ENCODE data around the gene MB.
A peak's percentile ranks its signal among the peaks of the same experiment; 100 is the strongest.

The MB gene

DNA sequence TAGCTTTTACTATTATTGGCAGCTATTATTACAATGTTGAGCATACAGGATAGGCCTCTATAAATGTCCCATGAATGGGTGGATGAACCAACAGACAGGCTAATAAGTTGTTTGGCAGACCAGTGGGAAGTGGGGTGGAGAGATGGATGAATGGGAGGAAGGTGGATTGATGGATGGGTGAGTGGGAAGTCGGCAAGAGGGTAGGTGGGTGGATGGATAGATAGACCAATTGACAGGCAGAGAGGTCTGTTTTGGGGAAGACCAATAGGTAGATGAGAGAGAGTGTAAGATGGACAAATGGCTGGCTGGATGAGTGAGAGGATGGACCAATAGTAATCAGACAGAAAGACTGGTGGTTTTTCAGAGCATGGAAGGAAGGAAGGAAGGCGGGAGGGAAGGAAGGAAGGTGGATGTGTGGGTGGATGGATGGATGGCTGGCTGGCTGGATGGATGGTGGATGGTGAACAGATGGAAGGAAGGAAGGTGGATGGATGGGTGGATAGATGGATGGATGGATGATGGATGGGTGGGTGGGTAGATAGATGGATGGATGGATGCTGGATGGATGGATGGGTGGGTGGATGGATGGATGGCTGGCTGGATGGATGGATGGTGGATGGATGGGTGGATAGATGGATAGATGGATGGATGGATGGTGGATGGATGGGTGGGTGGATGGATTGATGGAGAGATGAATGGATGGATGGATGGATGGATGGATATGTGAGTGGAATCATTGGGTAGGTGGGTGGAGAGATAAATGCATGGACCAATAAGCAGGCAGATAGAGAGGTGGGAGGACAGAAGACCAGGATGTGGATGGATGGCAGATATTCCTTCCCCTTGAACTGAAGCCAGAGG, 39.1 kb downstream of the MB start:
- no peak for DNase-seq (ENCODE audit: low read depth, low spot score)

DNA sequence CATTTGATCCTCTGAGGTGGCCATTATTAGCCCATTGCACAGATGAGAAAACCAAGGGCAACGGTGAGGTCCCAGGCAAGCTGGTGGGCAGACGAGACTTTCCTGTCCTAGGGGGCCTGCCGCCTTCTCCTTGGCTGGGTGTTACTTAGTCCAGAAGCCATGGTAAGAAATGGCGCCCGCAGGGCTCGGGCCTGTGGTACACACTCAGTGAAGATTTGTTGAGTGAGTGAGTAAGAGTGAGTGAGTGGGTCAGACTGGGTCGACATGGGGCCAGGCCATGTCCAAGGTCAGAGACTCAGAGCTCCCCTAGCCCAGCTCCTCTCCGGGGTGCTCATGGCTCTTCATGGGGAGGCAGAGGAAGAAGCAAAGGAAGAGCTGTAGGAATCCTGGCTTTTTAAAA, 40.5 kb downstream of the MB start:
- DNase-seq (ENCODE audit: low read depth, low spot score): no peak

DNA sequence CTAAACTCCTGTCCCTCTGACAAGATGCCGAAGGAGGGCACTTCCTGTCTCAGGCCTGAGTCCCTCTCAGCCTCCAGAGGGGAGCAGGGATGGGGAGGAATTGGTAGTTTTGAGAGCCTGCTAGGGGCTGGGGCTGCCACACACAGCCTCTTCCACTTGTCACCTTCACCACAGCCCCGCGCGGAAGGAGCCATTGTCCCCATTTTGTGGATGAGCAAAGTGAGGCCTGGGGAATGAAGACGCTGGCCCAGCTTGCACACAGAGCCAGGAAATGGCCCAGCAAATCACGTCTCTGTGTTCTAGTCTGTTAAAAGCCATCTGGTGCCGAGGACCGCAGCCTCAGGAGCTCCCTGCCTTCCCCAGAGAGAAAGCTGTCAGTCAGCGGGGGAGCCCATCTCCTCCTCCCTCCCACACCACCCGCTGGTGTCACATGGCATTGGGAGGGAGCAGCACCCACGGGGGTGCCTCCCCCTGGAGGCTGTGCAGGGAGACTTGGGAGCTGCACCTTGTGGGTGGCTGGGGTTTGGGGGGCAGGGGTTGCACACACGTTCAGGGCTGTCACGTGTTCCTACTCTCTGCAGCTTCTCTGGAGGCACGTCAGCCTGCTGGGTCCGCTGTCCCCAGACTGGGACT, 41.9 kb downstream of the MB start:
- no peak for DNase-seq (ENCODE audit: low read depth, low spot score)

DNA sequence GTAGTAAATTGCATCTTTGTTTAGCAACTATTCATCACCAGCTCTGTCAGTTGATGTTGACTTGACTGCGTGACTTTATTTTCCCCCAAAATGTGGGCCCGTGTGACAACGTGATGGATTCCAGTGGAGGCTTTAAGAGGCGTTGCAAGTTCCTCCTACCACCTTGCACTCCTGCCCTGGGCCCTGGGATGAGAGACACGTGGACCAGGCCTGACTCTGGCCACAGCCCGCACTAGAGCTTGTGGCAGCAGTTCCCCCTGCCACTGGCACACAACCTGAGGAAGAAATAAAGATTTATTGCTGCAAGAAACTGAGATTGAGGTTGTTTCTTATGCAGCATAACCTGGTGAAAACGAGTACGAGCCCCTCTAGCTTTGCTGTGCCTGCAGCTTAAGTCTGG, 44.6 kb downstream of the MB start:
- no peak for DNase-seq (ENCODE audit: low read depth, low spot score)

DNA sequence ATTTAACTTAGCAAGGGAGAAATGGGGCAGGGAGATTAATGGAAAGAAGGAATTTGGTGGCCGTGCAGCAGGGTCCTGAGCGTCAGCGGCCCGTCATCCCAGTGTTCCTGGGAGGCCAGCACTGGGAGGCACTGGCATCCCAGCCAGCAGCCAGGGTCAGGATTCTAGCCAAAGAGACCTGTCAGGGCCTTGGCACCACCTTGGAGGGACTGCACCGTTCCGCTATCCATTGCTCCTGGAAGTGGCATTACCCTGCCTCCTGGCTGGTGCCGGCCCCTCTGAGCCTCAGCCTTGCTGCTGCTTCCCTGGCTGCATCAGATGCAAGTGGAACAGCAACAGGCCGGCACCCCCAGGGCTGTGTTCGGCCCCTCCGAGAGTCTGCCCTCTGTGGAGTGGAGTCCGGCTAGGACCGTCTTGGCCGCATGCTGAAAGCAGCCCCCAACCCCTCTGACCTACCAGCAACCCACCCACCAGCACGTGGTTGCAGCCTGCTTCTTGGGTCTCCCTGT, 46.4 kb downstream of the MB start:
- no peak for DNase-seq (ENCODE audit: low read depth, low spot score)

DNA sequence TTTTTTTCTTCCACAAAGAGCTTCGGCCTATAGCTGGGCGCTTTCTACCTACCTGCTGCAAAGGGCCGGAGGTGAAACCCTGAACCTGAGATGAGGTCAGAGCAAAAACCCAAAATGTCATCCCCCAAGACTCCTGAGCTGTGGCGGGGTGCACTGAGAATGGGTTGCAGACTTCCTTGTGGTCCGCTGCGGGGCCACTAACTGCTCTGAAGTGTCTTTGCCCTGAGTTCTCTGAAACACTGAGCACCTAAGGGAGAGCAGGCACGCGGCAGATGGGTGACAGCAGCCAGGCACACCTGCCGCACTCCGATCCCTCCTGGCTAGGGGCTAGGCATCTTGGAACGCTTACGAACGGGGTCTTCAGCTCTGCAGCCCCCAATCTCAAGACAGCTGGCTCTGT, 47.2 kb downstream of the MB start:
- DNase-seq (ENCODE audit: low read depth, low spot score): no peak

DNA sequence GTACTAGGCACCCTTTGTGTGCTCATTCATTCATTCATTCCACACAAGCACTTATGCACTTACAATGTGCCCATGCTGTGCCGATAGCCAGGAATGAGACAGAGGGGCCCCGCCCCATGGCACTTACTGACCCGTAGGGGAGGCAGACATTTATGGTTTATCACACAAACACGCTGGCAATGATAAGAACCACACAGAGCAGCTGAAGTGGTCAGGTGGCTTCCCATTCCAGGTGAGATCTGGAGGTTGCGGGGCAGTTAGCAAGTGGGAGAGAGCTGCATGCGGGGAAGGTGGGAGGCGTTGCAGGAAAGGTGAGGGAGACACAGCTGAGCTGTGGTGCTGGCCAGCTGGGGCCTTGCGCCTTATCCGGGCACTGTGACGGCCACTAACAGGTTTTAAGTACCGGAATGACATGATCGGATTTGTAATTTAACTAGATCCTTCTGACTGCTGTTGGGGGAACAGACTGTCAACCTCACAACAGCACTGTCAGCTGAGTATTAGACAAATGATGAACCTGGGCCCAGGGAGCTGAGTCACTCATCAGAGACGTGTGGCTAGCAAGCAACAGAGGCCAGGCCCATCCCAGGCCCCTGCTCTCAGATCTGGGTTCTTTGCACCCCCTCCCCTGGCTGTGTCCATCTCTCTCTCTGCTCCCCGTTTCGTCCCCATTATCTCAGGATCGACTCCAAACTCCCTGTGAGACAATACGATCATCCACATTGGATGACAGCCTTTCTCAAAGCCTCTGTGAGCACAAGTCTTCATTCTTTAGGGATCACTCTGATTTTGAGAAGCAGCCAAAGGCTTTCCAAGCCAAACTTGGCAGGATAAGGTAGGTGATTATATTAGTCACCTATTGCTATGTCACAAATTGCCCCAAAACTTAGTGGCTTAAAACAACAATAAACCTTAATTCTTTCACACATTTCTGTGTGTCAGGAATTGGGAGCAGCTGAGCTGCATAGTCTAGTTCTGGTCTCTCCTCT, 48.1 kb downstream of the MB start:
- DNase-seq (ENCODE audit: low read depth, low spot score): no peak

DNA sequence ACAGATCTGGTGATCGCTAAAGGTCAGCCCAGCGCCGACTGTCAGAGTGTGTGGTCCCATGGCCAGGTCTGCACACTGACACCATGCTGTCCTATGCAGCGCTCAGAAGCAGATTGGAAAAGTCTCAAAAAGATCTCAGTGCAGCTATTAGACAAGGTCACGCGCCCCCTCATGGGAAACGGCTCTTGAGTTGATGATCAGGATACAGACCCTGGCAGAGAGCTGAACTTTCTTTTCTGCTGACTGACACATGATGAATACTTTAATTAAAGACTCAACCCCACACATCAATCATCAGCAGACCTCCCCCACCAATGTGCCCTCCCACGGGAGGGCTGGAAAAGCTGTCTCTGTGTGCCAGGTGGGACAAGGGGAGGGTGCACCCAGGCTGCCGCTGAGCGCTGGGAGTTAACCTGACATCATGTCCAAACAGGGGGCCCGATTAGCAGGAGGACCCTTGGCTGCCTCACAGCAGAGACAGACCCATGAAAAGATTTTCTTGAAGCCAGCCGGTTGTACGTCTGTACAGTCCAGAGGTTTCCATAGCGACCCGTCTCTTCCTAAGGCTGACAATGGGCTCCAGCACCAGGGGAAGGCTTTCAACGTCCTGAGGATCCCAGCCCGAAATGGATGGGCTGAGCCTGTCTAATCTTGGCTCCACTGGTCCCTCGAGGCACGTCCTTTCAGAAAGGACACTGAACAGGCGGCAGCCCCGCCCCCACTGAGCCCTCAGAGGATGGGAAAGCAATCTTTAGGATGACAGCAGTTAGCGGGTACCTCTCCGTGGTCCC, 49.6 kb downstream of the MB start:
- DNase-seq (ENCODE audit: low read depth, low spot score): no peak

DNA sequence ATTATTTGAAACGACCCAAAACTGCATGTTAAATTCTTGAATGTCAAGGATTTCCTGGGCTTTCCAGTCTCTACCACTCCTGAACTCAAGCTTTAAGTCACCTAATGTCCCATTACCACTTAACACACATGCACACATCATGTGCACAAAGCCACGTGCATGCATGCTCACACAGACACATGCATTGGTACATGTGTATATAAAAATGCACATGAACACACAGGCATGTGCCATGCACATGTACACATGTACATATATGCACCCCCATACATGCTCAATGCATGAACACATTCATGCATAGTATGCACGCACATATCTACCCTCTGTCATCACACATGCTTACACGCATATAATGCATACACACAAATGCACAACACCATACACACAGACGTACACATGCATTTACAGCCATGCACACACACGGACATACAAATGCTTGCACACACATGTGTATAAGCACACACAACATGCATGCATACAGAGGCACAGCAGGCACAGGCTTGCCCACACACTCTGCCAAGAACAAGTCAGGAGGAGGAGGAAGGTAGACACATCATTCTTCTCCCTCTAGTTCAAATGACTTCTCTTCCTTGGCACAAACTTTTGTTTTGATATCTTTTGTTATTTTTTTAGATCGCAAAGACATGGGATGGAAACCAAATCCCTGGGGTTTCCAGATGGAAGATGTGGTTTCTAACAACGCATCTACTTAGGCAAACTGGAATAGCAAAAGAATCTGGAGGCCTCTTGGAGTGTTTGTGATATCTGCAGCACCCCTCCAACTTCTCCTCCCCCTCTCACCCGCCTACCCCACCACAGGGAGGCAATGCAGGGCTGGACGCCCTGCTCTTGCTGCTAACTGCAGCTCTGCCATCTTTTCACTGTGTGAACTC, 51.9 kb downstream of the MB start:
- peak; percentile 77 for DNase-seq (ENCODE audit: low read depth, low spot score)

DNA sequence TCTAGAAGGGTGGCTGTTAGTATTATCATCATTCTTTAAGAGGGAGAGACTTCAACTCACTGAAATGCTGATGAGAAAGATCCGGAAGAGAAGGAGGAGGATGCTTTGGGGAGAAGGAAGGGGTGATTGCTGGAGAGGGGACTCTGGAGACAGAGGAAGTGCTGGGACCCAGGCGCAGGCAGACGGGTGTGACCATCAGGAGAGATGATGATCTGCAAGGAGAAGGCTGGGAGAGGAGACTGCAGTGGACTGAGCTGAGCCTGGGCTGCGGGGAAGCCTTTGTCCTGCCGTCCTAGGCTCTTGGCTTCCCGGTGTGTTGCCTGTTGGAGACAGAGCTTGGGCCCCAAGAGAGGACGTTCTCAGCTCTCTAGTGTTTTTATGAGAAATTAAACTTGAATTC, 53.9 kb downstream of the MB start:
- no peak for DNase-seq (ENCODE audit: low read depth, low spot score)

DNA sequence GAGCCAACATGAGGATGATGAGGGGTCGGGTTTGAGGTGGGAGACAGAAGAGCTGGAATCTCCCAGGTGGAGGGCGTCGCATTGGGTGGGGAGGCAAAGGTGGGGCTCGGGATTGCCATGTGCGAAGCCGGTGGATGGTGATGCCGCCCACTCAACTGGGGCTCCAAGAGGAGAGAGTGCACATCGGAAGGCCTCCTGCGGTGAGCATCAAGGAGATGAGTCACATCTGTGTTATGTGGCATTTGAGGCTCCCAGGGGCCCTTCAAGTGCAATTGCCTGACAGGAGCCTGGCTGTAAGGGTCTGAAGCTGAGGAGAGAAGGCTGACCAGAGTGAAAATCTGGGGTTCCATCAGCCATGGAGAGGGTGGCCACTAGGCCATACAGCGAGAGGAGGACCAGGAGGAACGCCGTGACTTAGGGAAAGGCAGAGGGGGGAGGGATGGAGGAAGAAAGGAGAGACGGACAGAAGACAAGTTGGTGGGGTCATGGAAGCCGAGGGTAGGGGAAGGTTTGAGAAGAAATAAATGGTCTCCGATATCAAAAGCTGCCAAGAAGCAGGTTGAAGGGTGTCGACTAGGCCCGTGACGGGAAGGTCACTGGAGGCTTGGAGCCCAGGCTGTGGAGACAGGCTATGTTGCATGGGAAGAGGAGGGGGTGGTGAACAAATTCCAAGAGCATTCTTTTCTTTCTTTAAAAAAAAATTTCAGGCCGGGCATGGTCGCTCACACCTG, 55.2 kb downstream of the MB start:
- DNase-seq (ENCODE audit: low read depth, low spot score): no peak

DNA sequence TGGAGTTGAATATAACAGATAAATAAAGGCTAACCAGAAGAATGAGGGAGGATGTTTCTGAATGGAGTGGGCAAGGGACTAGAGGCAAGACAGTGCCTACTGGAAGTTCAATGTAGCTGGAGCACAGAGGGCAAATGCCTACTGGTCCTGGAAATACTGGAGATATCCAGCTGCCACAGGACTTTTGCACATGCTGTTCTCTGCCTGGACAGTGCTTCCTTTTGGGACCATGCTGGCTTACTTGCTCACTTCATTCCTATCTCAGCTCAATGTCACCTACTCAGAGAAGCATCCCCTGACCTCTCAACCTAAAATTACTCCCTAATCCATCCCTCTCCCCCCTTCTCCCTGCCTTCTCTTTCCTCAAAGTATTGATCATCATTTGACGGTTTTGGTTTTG, 56.3 kb downstream of the MB start:
- no peak for DNase-seq (ENCODE audit: low read depth, low spot score)

DNA sequence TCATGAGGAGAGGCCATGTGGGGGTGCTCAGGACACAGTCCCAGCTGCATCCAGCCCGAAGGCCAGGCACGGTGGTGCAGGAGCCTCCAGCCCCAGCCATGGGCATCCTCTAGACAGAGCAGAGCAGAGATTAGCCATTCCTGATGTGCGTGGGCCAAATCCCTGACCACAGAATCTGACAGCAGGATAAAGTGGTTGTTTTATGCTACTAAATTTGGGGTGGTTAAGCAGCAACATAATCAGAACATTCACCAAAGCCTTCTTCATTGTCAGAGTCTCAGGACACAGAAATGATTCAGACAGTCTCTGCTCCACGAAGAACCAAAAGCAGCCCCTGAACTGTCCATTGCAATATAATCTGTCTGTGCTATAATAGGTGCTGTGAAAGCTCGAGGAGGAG, 56.8 kb downstream of the MB start:
- no peak for DNase-seq (ENCODE audit: low read depth, low spot score)

DNA sequence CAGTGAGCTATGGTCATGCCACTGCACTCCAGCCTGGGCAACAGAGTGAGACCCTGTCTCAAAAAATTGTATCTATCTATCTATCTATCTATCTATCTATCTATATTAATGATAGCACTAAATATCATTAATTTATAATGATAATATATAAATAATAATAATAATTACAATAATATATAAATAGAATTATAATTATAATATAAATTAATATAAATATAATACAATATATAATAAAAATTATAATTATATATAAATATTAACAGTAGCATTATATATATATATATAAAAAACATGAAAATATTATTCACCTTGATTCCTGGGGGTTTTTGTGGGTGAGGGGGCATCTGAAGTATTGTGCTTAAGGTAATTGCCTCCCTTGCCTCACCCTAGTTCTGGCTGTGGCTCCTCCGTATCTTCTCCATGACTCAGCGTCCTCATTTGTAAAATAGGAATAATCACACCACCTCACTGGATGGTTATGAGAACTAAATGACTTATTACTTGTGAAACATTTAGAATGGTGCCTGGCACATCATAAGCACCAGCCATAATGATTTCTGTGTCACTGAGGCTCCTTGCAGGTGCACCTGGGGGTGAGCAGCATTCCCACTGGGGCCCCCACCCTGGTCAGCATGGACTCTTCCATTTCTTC, 57.6 kb downstream of the MB start:
- DNase-seq (ENCODE audit: low read depth, low spot score): no peak

DNA sequence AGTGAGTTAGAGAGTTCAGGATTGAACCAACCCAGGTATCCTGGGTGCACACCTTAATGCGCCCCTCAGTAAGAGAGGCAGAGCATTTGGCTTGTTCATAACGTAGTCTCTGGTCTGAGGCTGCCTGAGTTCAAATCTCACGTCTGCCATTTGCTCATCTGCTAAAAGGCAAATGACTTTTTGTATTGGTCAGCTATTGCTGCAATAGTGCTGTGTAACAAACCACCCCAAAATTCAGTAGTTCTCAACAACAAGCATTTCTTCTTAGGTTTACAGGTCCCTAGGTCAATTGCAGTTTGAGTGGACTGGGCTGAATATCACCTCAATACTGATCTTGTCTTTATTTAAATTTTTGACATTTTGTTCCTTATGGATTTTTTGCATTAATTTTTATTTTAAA, 58.4 kb downstream of the MB start:
- DNase-seq (ENCODE audit: low read depth, low spot score): no peak

DNA sequence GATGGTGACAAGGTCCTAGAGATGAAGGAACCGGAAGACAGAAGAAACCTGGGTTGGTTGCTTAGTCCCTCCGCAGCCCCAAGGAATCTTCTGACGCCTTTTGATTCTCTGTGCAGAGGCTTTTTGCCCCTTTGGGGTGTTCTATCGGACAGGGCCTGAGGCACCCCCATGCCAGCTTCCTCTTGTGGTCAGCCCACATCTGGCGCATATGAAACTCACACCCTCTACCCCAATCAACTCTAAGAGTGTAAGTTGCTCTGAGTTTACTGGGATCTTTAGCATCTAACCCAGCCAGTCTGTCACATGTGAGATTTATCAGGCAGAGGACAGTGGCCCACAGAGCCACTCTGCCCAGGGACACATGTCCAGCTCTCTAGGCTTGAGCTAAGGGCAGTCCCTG, 59.1 kb downstream of the MB start:
- no peak for DNase-seq (ENCODE audit: low read depth, low spot score)
